Sigmoid colon (tissue), 7 donors: ENCODE data around the gene ZSCAN29. TPM values are rescaled to one million over a fixed set of nuclear protein-coding genes. Genes with fewer than 3 reads are reported as not detected.
"Not testable (repeated sequence)": the region's sequence is repeated elsewhere in the genome, so short reads cannot be mapped to it uniquely, and the experiment has no call there.

Experiments
- DNase-seq: peaks from one replicate; pipeline ENCODE4 v3.0.0-alpha.2; 2019
- H3K27ac ChIP-seq, 4 donors: fragments of 200-600 bp; sonication (generic); one replicate each; pipeline ENCODE4 v1.5.1; 2016 to 2019; ENCODE audit warnings: mild to moderate bottlenecking in 1 of 4
- H3K27me3 ChIP-seq, 3 donors: fragments of 200-600 bp; sonication (generic); one replicate each; pipeline ENCODE4 v1.5.1; 2019; ENCODE audit warnings: mild to moderate bottlenecking in 1 of 3
- H3K36me3 ChIP-seq, 4 donors: fragments of 200-600 bp; sonication (generic); one replicate each; pipeline ENCODE4 v1.5.1; 2016 to 2019
- H3K4me1 ChIP-seq, 4 donors: fragments of 200-600 bp; sonication (generic); one replicate each; pipeline ENCODE4 v1.5.1; 2017 to 2019
- H3K4me3 ChIP-seq, 4 donors: fragments of 200-600 bp; sonication (generic); one replicate each; pipeline ENCODE4 v1.5.1; 2017 to 2019; ENCODE audit warnings: mild to moderate bottlenecking in 2 of 4, moderate library complexity in 1 of 4
- H3K9me3 ChIP-seq, 4 donors: fragments of 200-600 bp in 3 of 4; sonication (generic) in 3 of 4; one replicate each; pipeline versions ENCODE4 v1.5.1 to v1.6.1; 2013 to 2019
- CTCF ChIP-seq, 4 experiments: fragments of 450-650 bp in 3 of 4; fragments of 200-600 bp in 1 of 4; IDR thresholded peaks; one replicate each; pipeline ENCODE4 v1.5.1; 2016 to 2019; ENCODE audit warnings: antibody characterized with exemption in 4 of 4, mild to moderate bottlenecking in 3 of 4, moderate library complexity in 2 of 4
- EP300 ChIP-seq, 4 donors: sonication (generic); formaldehyde crosslinking; IDR thresholded peaks; one replicate each; pipeline ENCODE4 v1.6.1; 2017; ENCODE audit warnings: antibody characterized with exemption in 4 of 4
- POLR2A ChIP-seq, 2 donors: fragments of 450-650 bp; IDR thresholded peaks; one replicate each; pipeline ENCODE4 v1.6.1; 2016; ENCODE audit warnings: antibody characterized with exemption in 2 of 2, mild to moderate bottlenecking in 2 of 2, moderate library complexity in 2 of 2
- POLR2AphosphoS5 ChIP-seq, 4 donors: sonication (generic); formaldehyde crosslinking; IDR thresholded peaks; one replicate each; pipeline ENCODE4 v1.6.1; 2017; ENCODE audit warnings: antibody characterized with exemption in 4 of 4
- WGBS, 2 donors: extraction: QIAGEN DNeasy Blood & Tissue Kit; methylation state at CpG; one replicate each; pipeline ENCODE4 v1.1.7; 2013; 5-methylcytosine and 5-hydroxymethylcytosine counted together
- intact Hi-C: fragments of 100-400 bp; cut with DNase I; formaldehyde crosslinking; loops from one replicate; pipeline ENCODE4 v1.15.1; 2023
- polyA plus RNA-seq, 3 donors: library from polyadenylated mRNA; stranded (reverse); fragments of 200-250 nt; gene quantifications; one replicate each; pipeline ENCODE4 v1.2.3, GENCODE V29; 2013
- total RNA-seq, 4 donors: library from RNA; depleted of rRNA; stranded (reverse); fragments of >200 nt; gene quantifications; one replicate each; pipeline ENCODE4 v1.1.0, GENCODE V29; 2016
- donor health status: healthy with polysubstance abuse.
- donor health status: Bipolar disorder and iron deficiency.
- donor health status: healthy.

Gene ZSCAN29
- total and polyA plus RNA-seq, 7 donors, result 6.0 to 19.7 (median 14.6) TPM

GRCh38 chr15:43404130-43404529 lies 33.3 kb upstream of the ZSCAN29 start:
- no peak overlapping the region for H3K4me3 ChIP-seq
- H3K27ac ChIP-seq, result no peak overlapping the region
- no peaks in the 10 kb centered on the region for H3K9me3 ChIP-seq
- TF ChIP-seq POLR2A (IDR thresholded peaks at IDR 0.05) (no peak), EP300 (IDR thresholded peaks at IDR 0.05) (no peak), CTCF (IDR thresholded peaks at IDR 0.05) (no peak), POLR2AphosphoS5 (IDR thresholded peaks at IDR 0.05) (no peak)
- H3K36me3 ChIP-seq, result peaks cover 4 to 86% (median 50%) of the 10 kb centered on the region in 4 donors
- DNase-seq, result no peak
- intact Hi-C loops, result loop anchor here (10.0 kb wide), 1 partner anchor 61 kb away; no protein-coding TSS in a partner anchor
- H3K27me3 ChIP-seq, result no peaks in the 10 kb centered on the region
- peaks cover 0 to 21% (median 14%) of the 10 kb centered on the region in 4 donors for H3K4me1 ChIP-seq
- 86 to 89% methylated on average over 5 of the region's 5 CpGs for WGBS, 2 donors

- intact Hi-C loops, result loop anchor here (10.0 kb wide), 1 partner anchor 61 kb away; no protein-coding TSS in a partner anchor
- no peak for TF ChIP-seq CTCF (IDR thresholded peaks at IDR 0.05)
- TF ChIP-seq POLR2AphosphoS5 (IDR thresholded peaks at IDR 0.05), result no peak
- TF ChIP-seq POLR2A (IDR thresholded peaks at IDR 0.05), result no peak
- no peak for TF ChIP-seq EP300 (IDR thresholded peaks at IDR 0.05)
- no peak overlapping the region for H3K27ac ChIP-seq
These were observed 32.8 kb upstream of the ZSCAN29 start for GRCh38 chr15:43403616-43404015.

GRCh38 chr15:43402255-43402654 lies 31.4 kb upstream of the ZSCAN29 start:
- H3K36me3 ChIP-seq, result peaks cover 17 to 86% (median 47%) of the 10 kb centered on the region in 4 donors
- H3K9me3 ChIP-seq, result no peaks in the 10 kb centered on the region
- no peaks in the 10 kb centered on the region for H3K27me3 ChIP-seq
- H3K27ac ChIP-seq, result no peak overlapping the region
- intact Hi-C loops, result loop anchor here (10.0 kb wide), 1 partner anchor 63 kb away; no protein-coding TSS in a partner anchor
- no peak overlapping the region for H3K4me3 ChIP-seq
- TF ChIP-seq POLR2AphosphoS5 (IDR thresholded peaks at IDR 0.05) (no peak), EP300 (IDR thresholded peaks at IDR 0.05) (no peak), POLR2A (IDR thresholded peaks at IDR 0.05) (no peak), CTCF (IDR thresholded peaks at IDR 0.05) (no peak)
- peaks cover 0 to 17% (median 13%) of the 10 kb centered on the region in 4 donors for H3K4me1 ChIP-seq
- WGBS, 2 donors, result 85 to 86% methylated on average over 3 of the region's 3 CpGs
- no peak for DNase-seq

More at GRCh38 chr15:43403616-43404015, 32.8 kb upstream of the ZSCAN29 start:
- Histone ChIP-seq H3K4me3 (no peak overlapping the region), H3K36me3 (peaks cover 9 to 86% (median 46%) of the 10 kb centered on the region in 4 donors), H3K4me1 (peaks cover 0 to 21% (median 14%) of the 10 kb centered on the region in 4 donors), H3K27me3 (no peaks in the 10 kb centered on the region), H3K9me3 (no peaks in the 10 kb centered on the region)
- no peak for DNase-seq
- 84 to 89% methylated on average over 8 of the region's 8 CpGs for WGBS, 2 donors

GRCh38 chr15:43393592-43393991 lies 22.7 kb upstream of the ZSCAN29 start:
- H3K27me3 ChIP-seq, intact Hi-C loops, DNase-seq, H3K4me1 ChIP-seq, H3K27ac ChIP-seq, H3K4me3 ChIP-seq, H3K9me3 ChIP-seq: not testable (repeated sequence)
- peaks cover 8 to 44% (median 28%) of the 10 kb centered on the region in 4 donors for H3K36me3 ChIP-seq
- WGBS, 2 donors, result 95 to 99% methylated on average over 6 of the region's 6 CpGs

GRCh38 chr15:43390723-43391122 lies 19.9 kb upstream of the ZSCAN29 start:
- Histone ChIP-seq H3K27me3 (no peaks in the 10 kb centered on the region), H3K4me1 (no peaks in the 10 kb centered on the region), H3K36me3 (peaks cover 4 to 44% (median 17%) of the 10 kb centered on the region in 4 donors), H3K27ac (no peak overlapping the region), H3K4me3 (no peak overlapping the region), H3K9me3 (no peaks in the 10 kb centered on the region)
- intact Hi-C loops, result no loop called here
- TF ChIP-seq CTCF (IDR thresholded peaks at IDR 0.05), result no peak
- TF ChIP-seq POLR2A (IDR thresholded peaks at IDR 0.05), result no peak
- no peak for TF ChIP-seq EP300 (IDR thresholded peaks at IDR 0.05)
- no peak for TF ChIP-seq POLR2AphosphoS5 (IDR thresholded peaks at IDR 0.05)
- DNase-seq, result no peak
- 96% methylated on average over 8 of the region's 8 CpGs for WGBS, 2 donors
